MM.1S (cell line): ENCODE results near the gene SLX4IP.

Experiments
- DNase-seq: peaks from one replicate; pipeline ENCODE4 v3.0.0-alpha.2; 2015
- H2AFZ ChIP-seq: fragments of 300-600 bp; sonication (generic); 2 replicates; pipeline ENCODE4 v1.6.0; 2016; ENCODE audit warnings: antibody characterized with exemption, low read length
- H3F3A ChIP-seq: fragments of 300-600 bp; sonication (generic); 2 replicates; pipeline ENCODE4 v1.6.1; 2016; ENCODE audit warnings: mild to moderate bottlenecking, antibody characterized with exemption, low read length, moderate library complexity, mixed read lengths; ENCODE audit not compliant: insufficient read depth
- H3K27ac ChIP-seq: fragments of 300-600 bp; sonication (generic); 2 replicates; pipeline ENCODE4 v1.5.1; 2016; ENCODE audit warnings: mild to moderate bottlenecking, low read length
- H3K27me3 ChIP-seq: fragments of 300-600 bp; sonication (generic); replicated peaks from 2 replicates; pipeline ENCODE4 v1.6.0; 2016; ENCODE audit warnings: low read length; ENCODE audit not compliant: insufficient read depth
- H3K36me3 ChIP-seq: fragments of 300-600 bp; sonication (generic); replicated peaks from 2 replicates; pipeline ENCODE4 v1.6.1; 2016; ENCODE audit warnings: mild to moderate bottlenecking, low read length, mixed read lengths; ENCODE audit not compliant: insufficient read depth
- H3K4me1 ChIP-seq: fragments of 300-600 bp; sonication (generic); 2 replicates; pipeline ENCODE4 v1.6.1; 2016; ENCODE audit warnings: low read length, mixed read lengths
- H3K4me2 ChIP-seq: fragments of 300-600 bp; sonication (generic); 2 replicates; pipeline ENCODE4 v1.6.0; 2016; ENCODE audit warnings: low read depth, low read length
- H3K4me3 ChIP-seq: fragments of 300-600 bp; sonication (generic); 2 replicates; pipeline ENCODE4 v1.5.1; 2016; ENCODE audit warnings: low read length, mixed read lengths
- H3K79me2 ChIP-seq: fragments of 300-600 bp; sonication (generic); 2 replicates; pipeline ENCODE4 v1.6.1; 2016; ENCODE audit warnings: mixed run types, low read length, mixed read lengths
- H3K9ac ChIP-seq: fragments of 300-600 bp; sonication (generic); 2 replicates; pipeline ENCODE4 v1.6.1; 2016; ENCODE audit warnings: low read length, mixed read lengths
- H3K9me2 ChIP-seq: fragments of 300-600 bp; sonication (generic); replicated peaks from 2 replicates; pipeline ENCODE4 v1.6.1; 2016; ENCODE audit warnings: mild to moderate bottlenecking, low read length, mixed read lengths; ENCODE audit not compliant: insufficient read depth
- H3K9me3 ChIP-seq: fragments of 300-600 bp; sonication (generic); replicated peaks from 2 replicates; pipeline ENCODE4 v1.6.1; 2016; ENCODE audit warnings: mild to moderate bottlenecking, low read length, mixed read lengths; ENCODE audit not compliant: insufficient read depth
- H4K20me1 ChIP-seq: fragments of 300-600 bp; sonication (generic); 2 replicates; pipeline ENCODE4 v1.6.1; 2016; ENCODE audit warnings: mild to moderate bottlenecking, low read length, moderate library complexity, mixed read lengths; ENCODE audit not compliant: insufficient read depth
- EZH2 ChIP-seq: fragments of 300-600 bp; sonication (generic); optimal IDR thresholded peaks from 2 replicates; pipeline ENCODE3; 2017; ENCODE audit warnings: low read depth, mild to moderate bottlenecking, antibody characterized with exemption, low read length, mixed read lengths
- EZH2phosphoT487 ChIP-seq: fragments of 300-600 bp; sonication (generic); IDR thresholded peaks from 2 replicates; pipeline ENCODE4 v1.6.1; 2018; ENCODE audit warnings: antibody characterized with exemption, low read length
- TF ChIP-seq, protein P1 (sequence below): fragments of 300-600 bp; sonication (generic); IDR thresholded peaks from 2 replicates; pipeline ENCODE4 v1.5.1; 2016; ENCODE audit warnings: antibody characterized with exemption, low read length, mixed read lengths

SLX4IP gene

DNA sequence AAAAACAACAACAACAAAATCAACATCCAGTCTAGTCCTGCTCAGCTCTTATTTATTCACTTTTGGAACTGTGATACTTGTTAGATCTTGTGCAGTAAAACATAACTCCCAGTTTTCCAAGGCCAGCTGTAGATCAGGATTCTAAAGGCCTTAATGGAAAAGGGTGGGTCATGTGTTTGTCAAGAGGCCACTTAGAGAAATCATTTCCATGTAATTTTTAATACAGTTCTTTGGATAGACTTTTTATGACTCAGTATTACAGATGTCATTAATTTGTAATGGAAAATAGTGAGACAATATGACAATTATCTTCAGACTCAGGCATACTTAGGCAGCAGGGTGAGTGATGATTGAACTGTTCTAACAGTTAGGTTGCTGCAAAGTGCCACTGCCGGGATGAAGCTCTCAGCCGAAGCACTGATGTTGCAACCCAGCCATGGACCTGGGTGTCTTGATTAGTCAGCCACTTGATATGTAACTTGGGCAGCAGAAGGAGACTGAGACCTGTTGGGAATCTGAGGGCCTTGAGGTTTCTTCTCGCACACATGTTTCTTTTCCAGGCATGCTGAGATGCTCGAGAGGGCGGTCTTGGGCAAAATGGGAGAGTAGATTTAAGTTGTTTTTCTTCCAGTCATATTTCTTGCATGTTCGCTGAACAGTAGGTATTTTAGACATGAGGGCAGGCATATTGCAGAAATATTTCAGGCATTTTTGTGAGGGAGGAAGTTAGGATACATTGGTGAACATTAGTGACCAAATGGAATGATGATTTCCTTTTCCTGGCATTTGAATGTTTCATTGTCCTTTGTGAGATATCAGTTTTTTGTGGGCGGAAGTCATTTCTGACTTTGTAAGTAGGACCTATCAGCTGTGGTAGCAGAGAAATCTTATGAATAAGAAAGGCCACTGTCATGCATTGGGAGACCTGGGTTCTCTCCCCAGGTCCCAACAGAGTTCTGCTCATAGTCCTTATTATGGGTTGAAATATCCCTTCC lies 52.3 kb downstream of the SLX4IP start:
- H3F3A ChIP-seq, result no peaks in the 10 kb centered on the region

DNA sequence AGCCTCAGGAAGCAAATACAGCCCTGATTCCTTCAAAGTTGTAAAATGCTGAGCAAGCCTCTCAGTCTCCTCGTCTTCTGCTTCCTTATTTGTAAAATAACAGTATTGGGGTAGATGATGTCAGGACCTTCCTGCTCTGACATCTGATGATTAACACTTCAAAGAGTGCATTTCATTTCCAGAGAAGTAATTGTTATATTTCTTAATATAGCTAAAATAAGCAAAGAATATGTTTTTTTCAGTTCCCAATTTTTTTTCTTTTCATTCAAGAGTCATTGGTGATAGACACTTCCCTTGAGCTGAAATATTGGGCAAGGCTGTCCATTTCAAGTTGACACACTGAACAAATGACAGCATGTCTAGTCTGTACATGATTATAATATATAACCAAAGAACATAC lies 53.4 kb downstream of the SLX4IP start:
- no peaks in the 10 kb centered on the region for H3K9me2 ChIP-seq
- no peak overlapping the region for H3K9ac ChIP-seq
- no peaks in the 10 kb centered on the region for H3K9me3 ChIP-seq
- H3F3A ChIP-seq, result no peaks in the 10 kb centered on the region
- TF ChIP-seq EZH2, result no peak
- TF ChIP-seq, protein P1, sequence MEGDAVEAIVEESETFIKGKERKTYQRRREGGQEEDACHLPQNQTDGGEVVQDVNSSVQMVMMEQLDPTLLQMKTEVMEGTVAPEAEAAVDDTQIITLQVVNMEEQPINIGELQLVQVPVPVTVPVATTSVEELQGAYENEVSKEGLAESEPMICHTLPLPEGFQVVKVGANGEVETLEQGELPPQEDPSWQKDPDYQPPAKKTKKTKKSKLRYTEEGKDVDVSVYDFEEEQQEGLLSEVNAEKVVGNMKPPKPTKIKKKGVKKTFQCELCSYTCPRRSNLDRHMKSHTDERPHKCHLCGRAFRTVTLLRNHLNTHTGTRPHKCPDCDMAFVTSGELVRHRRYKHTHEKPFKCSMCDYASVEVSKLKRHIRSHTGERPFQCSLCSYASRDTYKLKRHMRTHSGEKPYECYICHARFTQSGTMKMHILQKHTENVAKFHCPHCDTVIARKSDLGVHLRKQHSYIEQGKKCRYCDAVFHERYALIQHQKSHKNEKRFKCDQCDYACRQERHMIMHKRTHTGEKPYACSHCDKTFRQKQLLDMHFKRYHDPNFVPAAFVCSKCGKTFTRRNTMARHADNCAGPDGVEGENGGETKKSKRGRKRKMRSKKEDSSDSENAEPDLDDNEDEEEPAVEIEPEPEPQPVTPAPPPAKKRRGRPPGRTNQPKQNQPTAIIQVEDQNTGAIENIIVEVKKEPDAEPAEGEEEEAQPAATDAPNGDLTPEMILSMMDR, result no peak
- TF ChIP-seq EZH2phosphoT487, result no peak
- no peaks in the 10 kb centered on the region for H3K4me1 ChIP-seq
- H3K4me3 ChIP-seq, result no peak overlapping the region
- no peaks in the 10 kb centered on the region for H3K36me3 ChIP-seq
- H3K27ac ChIP-seq, result no peak overlapping the region
- H3K79me2 ChIP-seq, result no peaks in the 10 kb centered on the region
- H2AFZ ChIP-seq, result no peak overlapping the region
- no peak for DNase-seq
- no peaks in the 10 kb centered on the region for H3K27me3 ChIP-seq
- H4K20me1 ChIP-seq, result no peaks in the 10 kb centered on the region
- H3K4me2 ChIP-seq, result no peak overlapping the region

More for the DNA sequence above, 52.3 kb downstream of the SLX4IP start:
- H3K9me2 ChIP-seq, result no peaks in the 10 kb centered on the region
- no peak overlapping the region for H3K4me2 ChIP-seq
- H3K79me2 ChIP-seq, result no peaks in the 10 kb centered on the region
- H3K4me1 ChIP-seq, result no peaks in the 10 kb centered on the region
- no peak overlapping the region for H2AFZ ChIP-seq
- TF ChIP-seq, protein P1, result no peak
- TF ChIP-seq EZH2phosphoT487, result no peak
- no peak for TF ChIP-seq EZH2
- no peak overlapping the region for H3K4me3 ChIP-seq
- no peaks in the 10 kb centered on the region for H4K20me1 ChIP-seq
- H3K9ac ChIP-seq, result no peak overlapping the region
- H3K27me3 ChIP-seq, result no peaks in the 10 kb centered on the region
- no peaks in the 10 kb centered on the region for H3K9me3 ChIP-seq
- H3K36me3 ChIP-seq, result no peaks in the 10 kb centered on the region
- no peak overlapping the region for H3K27ac ChIP-seq
- DNase-seq, result no peak

DNA sequence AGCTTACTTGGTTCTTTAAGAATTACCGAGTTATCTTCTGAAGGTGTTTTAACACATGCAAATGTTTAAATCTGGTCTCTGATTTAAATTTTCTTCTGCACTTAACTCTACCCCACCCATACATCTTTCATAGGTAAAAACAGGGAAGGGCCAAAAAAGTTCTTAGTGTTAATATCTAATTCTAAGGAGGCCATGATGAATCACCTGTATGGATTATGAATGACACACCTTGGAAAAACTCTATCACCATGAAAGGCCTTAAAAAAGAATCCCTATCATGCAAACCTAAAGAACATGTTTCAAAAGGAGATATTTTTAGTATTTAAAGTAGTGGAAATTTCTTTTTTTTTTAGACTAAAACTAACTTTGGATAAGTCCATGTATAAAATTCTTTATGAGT lies 54.7 kb downstream of the SLX4IP start:
- no peak for TF ChIP-seq EZH2phosphoT487
- TF ChIP-seq, protein P1, result no peak
- no peak for TF ChIP-seq EZH2
- H3K4me2 ChIP-seq, result no peak overlapping the region
- no peak overlapping the region for H3K9ac ChIP-seq
- no peak for DNase-seq
- H3K79me2 ChIP-seq, result no peaks in the 10 kb centered on the region
- no peaks in the 10 kb centered on the region for H3K9me2 ChIP-seq
- no peak overlapping the region for H3K27ac ChIP-seq
- H3K4me3 ChIP-seq, result no peak overlapping the region
- no peaks in the 10 kb centered on the region for H3K36me3 ChIP-seq
- no peaks in the 10 kb centered on the region for H3K9me3 ChIP-seq
- no peak overlapping the region for H2AFZ ChIP-seq
- no peaks in the 10 kb centered on the region for H3F3A ChIP-seq
- no peaks in the 10 kb centered on the region for H4K20me1 ChIP-seq
- H3K4me1 ChIP-seq, result no peaks in the 10 kb centered on the region
- no peaks in the 10 kb centered on the region for H3K27me3 ChIP-seq
